ENCODE data around the gene RAB32.

Gene RAB32

DNA sequence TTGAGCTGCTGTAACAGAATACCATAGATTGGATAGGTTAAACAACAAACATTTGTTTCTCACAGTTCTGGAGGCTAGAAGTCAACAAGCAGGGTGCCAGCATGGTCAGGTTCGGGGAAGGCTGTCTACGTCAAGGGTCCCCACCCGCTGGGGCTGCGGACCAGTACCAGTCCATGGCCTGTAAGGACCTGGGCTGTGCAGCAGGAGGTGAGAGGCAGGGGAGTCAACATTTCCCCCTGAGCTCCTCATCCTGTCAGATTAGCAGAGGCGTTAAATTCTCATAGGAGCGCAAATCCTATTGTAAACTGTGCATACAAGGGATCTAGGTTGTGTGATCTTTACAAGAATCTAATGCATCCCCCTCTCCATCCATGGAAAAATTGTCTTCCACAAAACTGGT lies 58.9 kb downstream of the RAB32 start:
- in situ Hi-C loops (cut with MboI; ENCODE audit: low sequenced_read_pairs, unreplicated experiment) = no loop called here
- DNase-seq (ENCODE audit: low spot score) = no peak
- TF ChIP-seq, protein P1, sequence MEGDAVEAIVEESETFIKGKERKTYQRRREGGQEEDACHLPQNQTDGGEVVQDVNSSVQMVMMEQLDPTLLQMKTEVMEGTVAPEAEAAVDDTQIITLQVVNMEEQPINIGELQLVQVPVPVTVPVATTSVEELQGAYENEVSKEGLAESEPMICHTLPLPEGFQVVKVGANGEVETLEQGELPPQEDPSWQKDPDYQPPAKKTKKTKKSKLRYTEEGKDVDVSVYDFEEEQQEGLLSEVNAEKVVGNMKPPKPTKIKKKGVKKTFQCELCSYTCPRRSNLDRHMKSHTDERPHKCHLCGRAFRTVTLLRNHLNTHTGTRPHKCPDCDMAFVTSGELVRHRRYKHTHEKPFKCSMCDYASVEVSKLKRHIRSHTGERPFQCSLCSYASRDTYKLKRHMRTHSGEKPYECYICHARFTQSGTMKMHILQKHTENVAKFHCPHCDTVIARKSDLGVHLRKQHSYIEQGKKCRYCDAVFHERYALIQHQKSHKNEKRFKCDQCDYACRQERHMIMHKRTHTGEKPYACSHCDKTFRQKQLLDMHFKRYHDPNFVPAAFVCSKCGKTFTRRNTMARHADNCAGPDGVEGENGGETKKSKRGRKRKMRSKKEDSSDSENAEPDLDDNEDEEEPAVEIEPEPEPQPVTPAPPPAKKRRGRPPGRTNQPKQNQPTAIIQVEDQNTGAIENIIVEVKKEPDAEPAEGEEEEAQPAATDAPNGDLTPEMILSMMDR (IDR thresholded peaks at IDR 0.05; ENCODE audit: borderline replicate concordance, control extremely low read depth, extremely low read depth, insufficient read depth, missing control alignments) = no peak

Data from GM13976 (cell line).